Measurements from ENCODE around the gene ABHD17A.

ABHD17A gene

GRCh38 chr19:1868971-1869370, 16.3 kb downstream of the ABHD17A start:
- peaks cover 7% of the 10 kb centered on the region; the same call in 1 of the 2 replicates for H3K4me1 ChIP-seq (ENCODE audit: insufficient read depth, low read length)
- no peak overlapping the region for H3K4me3 ChIP-seq (ENCODE audit: low read length)
- no peak overlapping the region for H3K9ac ChIP-seq (ENCODE audit: low read depth, low read length)

GRCh38 chr19:1867349-1867724, 18.0 kb downstream of the ABHD17A start:
- Histone ChIP-seq H3K9ac (ENCODE audit: low read depth, low read length) (no peak overlapping the region), H3K4me1 (ENCODE audit: insufficient read depth, low read length) (peaks cover 7% of the 10 kb centered on the region; the same call in 1 of the 2 replicates), H3K36me3 (ENCODE audit: insufficient read depth, low read depth, low read length) (no peaks in the 10 kb centered on the region), H3K9me3 (ENCODE audit: insufficient read depth, low read depth, low read length) (no peaks in the 10 kb centered on the region), H3K4me3 (ENCODE audit: low read length) (no peak overlapping the region), H3K27ac (ENCODE audit: low read length) (no peak overlapping the region), H3K27me3 (ENCODE audit: insufficient read depth, low read length) (peaks cover 2% of the 10 kb centered on the region; the same call in 1 of the 2 replicates)

More at GRCh38 chr19:1868971-1869370, 16.3 kb downstream of the ABHD17A start:
- H3K27ac ChIP-seq (ENCODE audit: low read length): no peak overlapping the region
- no peaks in the 10 kb centered on the region for H3K9me3 ChIP-seq (ENCODE audit: insufficient read depth, low read depth, low read length)
- no peaks in the 10 kb centered on the region for H3K36me3 ChIP-seq (ENCODE audit: insufficient read depth, low read depth, low read length)
- no peaks in the 10 kb centered on the region for H3K27me3 ChIP-seq (ENCODE audit: insufficient read depth, low read length)

- Histone ChIP-seq H3K4me3 (ENCODE audit: low read length) (no peak overlapping the region), H3K9ac (ENCODE audit: low read depth, low read length) (no peak overlapping the region), H3K9me3 (ENCODE audit: insufficient read depth, low read depth, low read length) (no peaks in the 10 kb centered on the region), H3K36me3 (ENCODE audit: insufficient read depth, low read depth, low read length) (no peaks in the 10 kb centered on the region), H3K4me1 (ENCODE audit: insufficient read depth, low read length) (peaks cover 7% of the 10 kb centered on the region; the same call in 1 of the 2 replicates), H3K27me3 (ENCODE audit: insufficient read depth, low read length) (peaks cover 7% of the 10 kb centered on the region), H3K27ac (ENCODE audit: low read length) (no peak overlapping the region)
Measured at GRCh38 chr19:1866693-1867348, 18.5 kb downstream of the ABHD17A start.

DNA sequence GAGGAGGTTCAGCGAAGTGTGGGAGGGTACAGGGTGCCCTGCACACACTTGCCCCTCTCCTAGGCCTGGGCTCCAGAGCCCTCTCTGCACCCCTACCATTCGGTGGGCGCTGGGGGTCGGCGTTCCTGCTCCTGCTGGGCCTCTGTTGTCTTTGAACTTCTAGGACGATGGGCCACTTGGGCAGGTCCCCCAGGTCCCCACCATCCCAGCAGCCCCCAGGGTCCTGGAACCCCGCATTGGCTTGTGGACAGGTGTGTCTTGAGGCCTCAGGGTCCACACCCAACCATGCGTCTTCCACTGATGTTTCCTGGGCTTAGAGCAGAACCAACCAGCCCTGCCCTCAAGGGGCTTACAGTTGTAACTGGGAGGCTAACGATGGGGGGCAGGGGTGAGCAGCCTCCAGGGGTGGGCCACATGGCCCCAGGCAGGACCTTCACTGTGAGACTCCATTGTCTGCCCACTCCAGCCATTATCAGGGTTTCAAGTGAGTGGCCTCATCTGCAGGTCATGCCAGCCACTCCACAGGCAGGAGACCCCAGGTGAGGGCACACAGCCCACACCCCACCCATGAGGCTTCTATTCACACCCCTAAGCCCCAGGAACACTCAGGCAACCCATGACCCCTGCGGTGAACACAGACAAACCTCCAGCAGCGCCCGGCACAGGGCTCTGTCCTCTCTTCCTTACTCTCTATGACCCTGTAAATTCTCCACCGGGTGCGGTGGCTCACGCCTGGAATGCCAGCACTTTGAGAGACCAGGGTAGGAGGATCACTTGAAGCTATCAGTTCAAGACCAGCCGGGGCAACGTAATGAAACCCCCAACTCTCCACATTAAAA, 19.9 kb downstream of the ABHD17A start:
- H3K9me3 ChIP-seq (ENCODE audit: insufficient read depth, low read depth, low read length): no peaks in the 10 kb centered on the region
- H3K4me3 ChIP-seq (ENCODE audit: low read length): peak overlapping the region; percentile 76
- peak overlapping the region; percentile 80 for H3K27ac ChIP-seq (ENCODE audit: low read length)
- peak overlapping the region; percentile 94 for H3K9ac ChIP-seq (ENCODE audit: low read depth, low read length)
- H3K27me3 ChIP-seq (ENCODE audit: insufficient read depth, low read length): peaks cover 22% of the 10 kb centered on the region
- no peaks in the 10 kb centered on the region for H3K36me3 ChIP-seq (ENCODE audit: insufficient read depth, low read depth, low read length)
- H3K4me1 ChIP-seq (ENCODE audit: insufficient read depth, low read length): peaks cover 16% of the 10 kb centered on the region; the same call in 1 of the 2 replicates

DNA sequence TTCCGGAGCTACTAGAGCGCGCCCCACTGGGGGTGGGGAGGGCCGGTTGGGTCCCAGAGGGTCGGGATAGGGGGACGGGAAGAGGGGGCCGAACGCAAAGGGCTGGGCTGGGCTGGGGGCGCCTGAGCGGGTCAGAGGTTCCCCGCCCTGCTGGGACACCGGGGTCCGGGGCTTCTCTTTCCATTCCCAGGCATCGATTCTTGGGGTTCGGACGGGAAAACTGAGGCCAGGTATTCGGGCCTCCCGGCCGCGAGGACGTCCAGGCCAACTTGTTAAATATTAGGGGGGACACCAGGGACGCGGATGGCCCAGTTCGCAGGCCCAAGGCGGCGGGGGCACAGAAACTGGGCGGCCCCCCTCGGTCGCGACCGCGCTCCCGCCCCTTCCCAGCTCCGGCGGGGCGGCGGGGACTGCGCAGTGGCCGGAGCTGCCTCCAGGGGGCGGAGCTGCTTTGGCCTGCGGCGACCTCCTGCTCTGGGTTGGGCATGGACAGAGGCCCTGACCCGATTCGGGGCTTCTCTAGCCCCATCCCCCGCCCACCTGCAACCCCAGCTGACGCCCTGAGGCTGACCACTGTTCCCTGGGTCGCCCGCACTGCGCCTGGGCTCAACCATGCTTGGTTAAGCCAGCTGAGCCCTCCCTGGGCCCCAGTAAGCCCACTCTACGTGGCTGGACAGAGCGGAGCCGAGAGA, 20.7 kb downstream of the ABHD17A start:
- peak overlapping the region; percentile 92 for H3K27ac ChIP-seq (ENCODE audit: low read length)
- peaks cover 17% of the 10 kb centered on the region; the same call in 1 of the 2 replicates for H3K4me1 ChIP-seq (ENCODE audit: insufficient read depth, low read length)
- H3K27me3 ChIP-seq (ENCODE audit: insufficient read depth, low read length): peaks cover 25% of the 10 kb centered on the region
- peak overlapping the region; percentile 94 for H3K9ac ChIP-seq (ENCODE audit: low read depth, low read length)
- H3K36me3 ChIP-seq (ENCODE audit: insufficient read depth, low read depth, low read length): no peaks in the 10 kb centered on the region
- peak overlapping the region; percentile 76 for H3K4me3 ChIP-seq (ENCODE audit: low read length)
- no peaks in the 10 kb centered on the region for H3K9me3 ChIP-seq (ENCODE audit: insufficient read depth, low read depth, low read length)

- H3K36me3 ChIP-seq (ENCODE audit: insufficient read depth, low read depth, low read length): no peaks in the 10 kb centered on the region
- H3K4me3 ChIP-seq (ENCODE audit: low read length): peak overlapping the region; percentile 76
- H3K27ac ChIP-seq (ENCODE audit: low read length): peak overlapping the region; percentile 92
- peaks cover 25% of the 10 kb centered on the region for H3K27me3 ChIP-seq (ENCODE audit: insufficient read depth, low read length)
- H3K9ac ChIP-seq (ENCODE audit: low read depth, low read length): peak overlapping the region; percentile 94
- no peaks in the 10 kb centered on the region for H3K9me3 ChIP-seq (ENCODE audit: insufficient read depth, low read depth, low read length)
- H3K4me1 ChIP-seq (ENCODE audit: insufficient read depth, low read length): peaks cover 21% of the 10 kb centered on the region; the same call in 1 of the 2 replicates
Measured at GRCh38 chr19:1863638-1864479, 21.4 kb downstream of the ABHD17A start.

GRCh38 chr19:1863328-1863637, 22.0 kb downstream of the ABHD17A start, which contains the start of gene KLF16:
KLF16 (minus strand) TSS chr19:1863579; CDS start chr19:1863497, 82 bp downstream.
- Histone ChIP-seq H3K4me3 (ENCODE audit: low read length) (peak within 1 kb of the TSS; percentile 84), H3K9me3 (ENCODE audit: insufficient read depth, low read depth, low read length) (no peaks in the 10 kb centered on the region), H3K9ac (ENCODE audit: low read depth, low read length) (peak within 1 kb of the TSS; percentile 94), H3K27ac (ENCODE audit: low read length) (peak within 1 kb of the TSS; percentile 92), H3K36me3 (ENCODE audit: insufficient read depth, low read depth, low read length) (no peaks in the 10 kb centered on the region), H3K4me1 (ENCODE audit: insufficient read depth, low read length) (peaks cover 25% of the 10 kb centered on the region), H3K27me3 (ENCODE audit: insufficient read depth, low read length) (peaks cover 25% of the 10 kb centered on the region)

DNA sequence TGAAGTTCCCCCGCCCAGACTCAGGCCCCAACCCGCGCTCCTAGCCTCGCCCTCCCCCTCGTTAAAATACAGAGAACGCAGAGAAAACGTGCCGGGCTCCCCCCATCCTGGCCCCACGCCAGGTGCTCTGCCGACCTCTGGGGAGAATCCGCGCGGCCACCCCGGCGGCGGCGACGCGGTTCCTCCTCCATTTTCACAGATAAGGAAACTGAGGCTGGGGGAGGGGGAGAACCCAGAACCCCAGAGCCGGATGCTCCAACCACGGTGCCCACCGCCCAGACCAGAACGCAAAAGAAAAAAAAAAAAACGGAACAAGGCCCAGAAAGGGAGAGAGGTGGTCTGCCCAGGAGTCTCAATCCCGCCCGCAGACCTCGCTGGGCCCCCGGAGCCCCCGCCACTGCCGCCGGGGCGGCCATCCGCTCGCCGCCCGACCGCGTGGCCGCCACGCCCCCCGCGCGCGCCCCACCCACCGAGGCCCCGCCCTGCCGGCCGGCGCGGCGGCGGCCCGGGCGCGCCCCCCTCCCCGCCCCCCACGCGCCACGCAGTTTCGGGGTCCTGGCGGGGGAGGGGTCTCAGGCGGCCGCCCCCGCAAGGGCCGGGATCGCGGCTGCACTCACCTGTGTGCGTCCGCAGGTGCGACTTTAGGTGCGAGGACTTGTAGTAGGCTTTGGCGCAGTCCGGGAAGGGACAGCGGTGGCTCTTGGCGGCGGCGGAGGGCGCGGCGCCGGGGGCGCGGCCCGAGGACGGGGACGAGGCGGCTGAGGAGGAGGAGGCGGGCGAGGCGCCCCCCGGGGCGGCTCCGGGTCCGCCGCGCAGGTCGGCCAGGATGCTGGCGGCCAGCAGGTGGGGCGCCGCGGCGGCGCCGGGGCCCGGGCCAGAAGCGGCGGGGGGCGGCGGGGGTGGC, 22.6 kb downstream of the ABHD17A start:
- peaks cover 31% of the 10 kb centered on the region for H3K4me1 ChIP-seq (ENCODE audit: insufficient read depth, low read length)

DNA sequence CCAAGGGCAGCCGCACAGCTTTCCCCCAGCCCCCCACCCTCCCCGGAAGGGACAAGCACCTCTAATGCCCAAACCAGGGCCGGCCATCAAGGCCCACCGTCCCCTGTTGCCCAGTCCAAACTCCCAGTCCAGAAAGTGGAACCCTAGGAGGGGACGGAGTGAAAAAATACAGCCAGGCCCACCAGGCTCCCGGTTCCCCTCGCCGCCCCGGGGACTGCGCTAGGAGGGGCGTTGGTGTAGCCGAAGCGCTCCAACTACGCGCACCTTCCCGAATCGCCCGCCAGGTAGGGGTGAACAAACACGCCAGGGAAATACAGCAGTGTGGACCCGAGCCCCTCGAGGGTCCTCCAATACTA, 23.2 kb downstream of the ABHD17A start:
- Histone ChIP-seq H3K36me3 (ENCODE audit: insufficient read depth, low read depth, low read length) (no peaks in the 10 kb centered on the region), H3K9ac (ENCODE audit: low read depth, low read length) (peak overlapping the region; percentile 59; the same call in 1 of the 2 replicates), H3K27me3 (ENCODE audit: insufficient read depth, low read length) (peaks cover 25% of the 10 kb centered on the region), H3K4me3 (ENCODE audit: low read length) (peak overlapping the region; percentile 84), H3K4me1 (ENCODE audit: insufficient read depth, low read length) (peaks cover 32% of the 10 kb centered on the region), H3K9me3 (ENCODE audit: insufficient read depth, low read depth, low read length) (no peaks in the 10 kb centered on the region), H3K27ac (ENCODE audit: low read length) (no peak overlapping the region)

More for the DNA sequence above, 22.6 kb downstream of the ABHD17A start:
- Histone ChIP-seq H3K9me3 (ENCODE audit: insufficient read depth, low read depth, low read length) (no peaks in the 10 kb centered on the region), H3K27me3 (ENCODE audit: insufficient read depth, low read length) (peaks cover 25% of the 10 kb centered on the region), H3K27ac (ENCODE audit: low read length) (no peak overlapping the region), H3K9ac (ENCODE audit: low read depth, low read length) (peak overlapping the region; percentile 59; the same call in 1 of the 2 replicates), H3K4me3 (ENCODE audit: low read length) (peak overlapping the region; percentile 84), H3K36me3 (ENCODE audit: insufficient read depth, low read depth, low read length) (no peaks in the 10 kb centered on the region)

DNA sequence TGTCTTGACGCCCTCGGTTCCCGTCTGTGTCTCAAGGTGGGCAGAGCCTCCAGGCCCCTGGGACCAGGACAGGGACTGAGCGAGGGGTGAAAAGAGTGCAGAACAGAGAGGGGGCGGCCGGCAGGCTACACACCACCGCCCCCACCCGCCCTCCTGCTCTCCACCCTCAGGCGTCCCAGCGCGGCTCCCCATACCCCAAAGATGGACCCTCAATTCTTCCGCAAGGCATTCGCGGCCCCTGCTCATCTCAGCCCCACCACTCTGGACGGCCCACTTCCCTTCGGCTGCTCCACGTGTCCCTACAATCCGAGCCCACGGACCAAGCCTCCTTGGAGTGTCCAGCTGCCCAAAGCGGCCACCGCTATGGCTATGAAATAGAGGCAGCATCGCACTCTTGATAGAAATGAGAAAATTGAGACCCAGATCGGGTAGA, 23.7 kb downstream of the ABHD17A start:
- H3K4me1 ChIP-seq (ENCODE audit: insufficient read depth, low read length): peaks cover 32% of the 10 kb centered on the region
- peak overlapping the region; percentile 84 for H3K4me3 ChIP-seq (ENCODE audit: low read length)
- no peak overlapping the region for H3K27ac ChIP-seq (ENCODE audit: low read length)
- no peaks in the 10 kb centered on the region for H3K36me3 ChIP-seq (ENCODE audit: insufficient read depth, low read depth, low read length)
- peak overlapping the region; percentile 59; the same call in 1 of the 2 replicates for H3K9ac ChIP-seq (ENCODE audit: low read depth, low read length)
- H3K27me3 ChIP-seq (ENCODE audit: insufficient read depth, low read length): peaks cover 25% of the 10 kb centered on the region
- no peaks in the 10 kb centered on the region for H3K9me3 ChIP-seq (ENCODE audit: insufficient read depth, low read depth, low read length)
